Smooth muscle cell (in vitro differentiated cells): ENCODE measurements around the gene STXBP1. TPM values are rescaled to one million over a fixed set of nuclear protein-coding genes. Genes with fewer than 3 reads are reported as not detected.

Source experiments
- DNase-seq: peaks from one replicate; lab custom pipeline; 2025; ENCODE audit not compliant: unreplicated experiment; lab: John Stamatoyannopoulos, UW
- H2AFZ ChIP-seq: fragments of 200-600 bp; sonication (generic); 2 replicates; pipeline ENCODE4 v1.6.0; 2016; ENCODE audit warnings: antibody characterized with exemption, low read depth, mild to moderate bottlenecking
- H3F3A ChIP-seq: fragments of 200-600 bp; sonication (generic); 2 replicates; pipeline ENCODE4 v1.6.0; 2017; ENCODE audit warnings: antibody characterized with exemption, low read depth
- H3K27ac ChIP-seq: fragments of 200-600 bp; sonication (generic); 2 replicates; pipeline ENCODE4 v1.5.1; 2016; ENCODE audit warnings: low read depth, mild to moderate bottlenecking
- H3K27me3 ChIP-seq: fragments of 200-600 bp; sonication (generic); 2 replicates; pipeline ENCODE4 v1.6.1; 2016; ENCODE audit warnings: low read depth, mild to moderate bottlenecking
- H3K36me3 ChIP-seq: fragments of 200-600 bp; sonication (generic); 2 replicates; pipeline ENCODE4 v1.5.1; 2016; ENCODE audit warnings: low read depth
- H3K4me1 ChIP-seq: fragments of 200-600 bp; sonication (generic); 2 replicates; pipeline ENCODE4 v1.5.1; 2016; ENCODE audit warnings: low read depth
- H3K4me2 ChIP-seq: fragments of 200-600 bp; sonication (generic); 2 replicates; pipeline ENCODE4 v1.6.0; 2016; ENCODE audit warnings: mild to moderate bottlenecking
- H3K4me3 ChIP-seq: fragments of 200-600 bp; sonication (generic); 2 replicates; pipeline ENCODE4 v1.5.1; 2016; ENCODE audit warnings: mild to moderate bottlenecking
- H3K79me2 ChIP-seq: fragments of 200-600 bp; sonication (generic); 2 replicates; pipeline ENCODE4 v1.6.0; 2016; ENCODE audit warnings: low read depth, mild to moderate bottlenecking
- H3K9ac ChIP-seq: fragments of 200-600 bp; sonication (generic); 2 replicates; pipeline ENCODE4 v1.6.0; 2016; ENCODE audit warnings: low read depth
- H3K9me3 ChIP-seq: fragments of 200-600 bp; sonication (generic); replicated peaks from 2 replicates; pipeline ENCODE4 v1.5.1; 2016; ENCODE audit warnings: low read depth
- H4K20me1 ChIP-seq: fragments of 200-600 bp; sonication (generic); 2 replicates; pipeline ENCODE4 v1.6.0; 2016; ENCODE audit warnings: low read depth
- WGBS: methylation state at CpG from one replicate; pipeline ENCODE4 v1.1.7; 2016; ENCODE audit warnings: low lambda C conversion rate; 5-methylcytosine and 5-hydroxymethylcytosine counted together
- polyA plus RNA-seq: library from polyadenylated mRNA; unstranded; fragments of >200 nt; fragmentation: Nextera tagmentation; extraction: Ambion mirVana; gene quantifications from 2 replicates; pipeline ENCODE4 v1.2.1, GENCODE V29; 2016
- total RNA-seq: library from RNA; depleted of rRNA; stranded (reverse); fragments of >200 nt; gene quantifications from 2 replicates; pipeline ENCODE4 v1.2.3, GENCODE V29; 2014
- TF ChIP-seq, protein P1 (sequence below): fragments of 200-600 bp; sonication (generic); IDR thresholded peaks from 2 replicates; pipeline ENCODE4 v1.5.1; 2017; ENCODE audit warnings: borderline replicate concordance, mild to moderate bottlenecking, antibody characterized with exemption; ENCODE audit not compliant: insufficient read depth, poor library complexity, severe bottlenecking

Gene STXBP1
- total and polyA plus RNA-seq, 2 experiments from 2014 or later = 22.4 to 22.8 TPM

DNA sequence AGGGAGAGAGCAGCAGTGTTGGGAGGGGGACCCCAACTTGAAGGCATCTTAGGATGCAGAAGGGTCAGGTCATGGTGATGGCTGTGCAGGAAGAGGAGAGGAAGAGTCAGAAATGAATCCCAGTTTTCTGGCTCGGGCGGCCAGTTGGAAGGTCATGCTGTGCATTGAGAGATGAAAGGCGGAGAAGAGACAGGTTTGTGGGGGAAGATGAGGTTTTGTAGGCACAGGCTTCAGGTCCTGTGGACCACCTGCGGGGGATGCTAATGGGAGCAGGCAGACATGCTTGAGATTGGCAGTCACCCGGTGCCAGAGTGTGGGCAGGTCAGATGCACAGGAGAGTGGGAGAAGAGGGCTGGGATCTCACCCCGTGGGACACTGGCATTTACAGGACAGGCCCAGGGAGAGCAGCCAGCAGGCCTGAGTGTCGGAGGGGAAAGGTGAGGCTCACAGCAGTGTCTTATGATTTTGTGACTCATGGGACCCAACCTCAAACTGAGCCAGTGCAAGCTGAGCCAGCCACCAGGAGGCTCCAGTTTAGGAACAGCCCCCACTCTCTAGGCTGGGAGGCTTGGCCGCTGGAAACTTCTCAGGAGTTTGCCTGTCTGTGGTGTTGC lies 17.5 kb downstream of the STXBP1 start:
- H3K36me3 ChIP-seq = no peaks in the 10 kb centered on the region
- no peak overlapping the region for H3K9ac ChIP-seq
- no peaks in the 10 kb centered on the region for H3K79me2 ChIP-seq
- H3K27ac ChIP-seq = no peak overlapping the region
- H3K4me2 ChIP-seq = no peak overlapping the region
- no peak overlapping the region for H3K4me3 ChIP-seq
- no peaks in the 10 kb centered on the region for H3F3A ChIP-seq
- no peak overlapping the region for H2AFZ ChIP-seq
- DNase-seq = no peak
- WGBS = 94% methylated on average over 8 of the region's 8 CpGs
- peaks cover 54% of the 10 kb centered on the region for H4K20me1 ChIP-seq
- H3K27me3 ChIP-seq = no peaks in the 10 kb centered on the region
- H3K4me1 ChIP-seq = no peaks in the 10 kb centered on the region
- TF ChIP-seq, protein P1, sequence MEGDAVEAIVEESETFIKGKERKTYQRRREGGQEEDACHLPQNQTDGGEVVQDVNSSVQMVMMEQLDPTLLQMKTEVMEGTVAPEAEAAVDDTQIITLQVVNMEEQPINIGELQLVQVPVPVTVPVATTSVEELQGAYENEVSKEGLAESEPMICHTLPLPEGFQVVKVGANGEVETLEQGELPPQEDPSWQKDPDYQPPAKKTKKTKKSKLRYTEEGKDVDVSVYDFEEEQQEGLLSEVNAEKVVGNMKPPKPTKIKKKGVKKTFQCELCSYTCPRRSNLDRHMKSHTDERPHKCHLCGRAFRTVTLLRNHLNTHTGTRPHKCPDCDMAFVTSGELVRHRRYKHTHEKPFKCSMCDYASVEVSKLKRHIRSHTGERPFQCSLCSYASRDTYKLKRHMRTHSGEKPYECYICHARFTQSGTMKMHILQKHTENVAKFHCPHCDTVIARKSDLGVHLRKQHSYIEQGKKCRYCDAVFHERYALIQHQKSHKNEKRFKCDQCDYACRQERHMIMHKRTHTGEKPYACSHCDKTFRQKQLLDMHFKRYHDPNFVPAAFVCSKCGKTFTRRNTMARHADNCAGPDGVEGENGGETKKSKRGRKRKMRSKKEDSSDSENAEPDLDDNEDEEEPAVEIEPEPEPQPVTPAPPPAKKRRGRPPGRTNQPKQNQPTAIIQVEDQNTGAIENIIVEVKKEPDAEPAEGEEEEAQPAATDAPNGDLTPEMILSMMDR = no peak
- no peaks in the 10 kb centered on the region for H3K9me3 ChIP-seq

DNA sequence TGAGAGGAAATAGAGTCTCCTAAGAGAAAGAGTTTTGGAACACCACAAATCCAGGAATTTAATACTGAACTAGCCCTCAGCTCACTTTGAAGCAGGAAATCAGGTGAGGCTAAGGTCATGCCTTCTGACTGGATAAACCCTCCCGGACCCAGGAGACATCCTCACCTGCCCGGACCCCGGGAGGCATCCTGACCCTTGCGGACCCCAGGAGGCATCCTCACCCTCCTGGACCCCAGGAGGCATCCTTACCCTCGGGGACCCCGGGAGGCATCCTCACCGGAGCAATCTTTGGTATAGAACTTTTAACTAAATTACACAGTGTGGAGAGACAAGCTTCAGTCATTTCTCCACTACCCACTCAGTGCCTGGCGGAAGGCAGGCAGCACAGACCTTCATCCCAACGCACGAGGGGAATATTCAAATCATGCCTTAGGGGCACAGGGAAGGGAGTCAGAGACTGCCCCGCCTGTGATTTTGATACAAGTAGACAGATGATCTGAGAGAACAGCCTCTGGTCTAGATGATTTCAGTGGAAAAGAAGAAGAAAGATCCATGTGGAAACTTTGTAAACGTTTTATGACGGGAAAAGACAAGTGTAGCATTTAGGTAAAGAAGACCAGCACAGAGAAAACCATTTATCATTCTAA lies 21.3 kb downstream of the STXBP1 start:
- Histone ChIP-seq H4K20me1 (peaks cover 41% of the 10 kb centered on the region), H3K9me3 (no peaks in the 10 kb centered on the region), H3K27ac (no peak overlapping the region), H3K9ac (no peak overlapping the region), H3K4me1 (no peaks in the 10 kb centered on the region), H2AFZ (no peak overlapping the region), H3K4me3 (no peak overlapping the region), H3K36me3 (no peaks in the 10 kb centered on the region), H3F3A (no peaks in the 10 kb centered on the region), H3K27me3 (no peaks in the 10 kb centered on the region), H3K4me2 (no peak overlapping the region), H3K79me2 (no peaks in the 10 kb centered on the region)
- no peak for DNase-seq
- WGBS = 84% methylated on average over 13 of the region's 13 CpGs
- TF ChIP-seq, protein P1 = no peak

DNA sequence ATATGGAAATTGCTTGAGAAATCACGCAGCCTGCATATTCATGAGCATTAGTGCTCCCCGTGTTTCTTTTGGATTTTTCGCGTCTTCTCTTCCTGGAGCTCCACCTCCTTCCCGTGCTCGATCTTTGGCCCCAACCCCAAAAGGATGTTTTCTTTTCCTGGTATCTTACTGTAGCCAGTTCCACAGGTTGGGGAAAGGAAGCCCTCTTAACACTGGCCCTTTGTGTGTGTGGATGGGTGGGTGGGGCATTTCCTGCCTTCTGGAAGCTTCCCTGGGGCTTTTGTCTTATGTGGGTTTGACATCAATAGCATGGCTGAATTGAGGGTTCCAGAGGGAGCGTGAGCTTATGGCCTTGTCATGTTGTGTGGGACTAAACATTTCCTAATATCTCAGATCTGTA lies 21.9 kb downstream of the STXBP1 start:
- TF ChIP-seq, protein P1 = no peak
- 76% methylated on average over 7 of the region's 7 CpGs for WGBS
- no peaks in the 10 kb centered on the region for H3K27me3 ChIP-seq
- H3K4me1 ChIP-seq = no peaks in the 10 kb centered on the region
- H3K36me3 ChIP-seq = no peaks in the 10 kb centered on the region
- H3K4me2 ChIP-seq = no peak overlapping the region
- no peaks in the 10 kb centered on the region for H3K79me2 ChIP-seq
- no peak overlapping the region for H3K9ac ChIP-seq
- no peak overlapping the region for H3K4me3 ChIP-seq
- H4K20me1 ChIP-seq = peaks cover 39% of the 10 kb centered on the region
- no peak overlapping the region for H2AFZ ChIP-seq
- DNase-seq = no peak
- H3K27ac ChIP-seq = no peak overlapping the region
- H3F3A ChIP-seq = no peaks in the 10 kb centered on the region
- H3K9me3 ChIP-seq = no peaks in the 10 kb centered on the region

DNA sequence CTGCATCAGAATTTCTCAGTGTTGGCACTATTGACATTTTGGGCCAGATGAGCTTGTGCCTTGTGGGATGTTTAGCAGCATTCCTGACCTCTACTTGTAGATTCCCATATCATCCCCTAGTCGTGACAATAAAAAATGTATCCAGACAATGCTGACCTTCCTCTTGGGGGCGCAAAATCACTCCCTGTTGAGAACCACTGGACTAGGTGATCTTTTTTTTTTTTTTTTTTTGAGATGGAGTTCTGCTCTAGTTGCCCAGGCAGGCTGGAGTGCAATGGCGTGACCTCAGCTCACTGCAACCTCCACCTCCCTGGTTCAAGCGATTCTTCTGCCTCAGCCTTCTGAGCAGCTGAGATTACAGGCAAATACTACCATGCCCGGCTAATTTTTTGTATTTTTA lies 22.6 kb downstream of the STXBP1 start:
- Histone ChIP-seq H2AFZ (no peak overlapping the region), H3F3A (no peaks in the 10 kb centered on the region), H3K9me3 (no peaks in the 10 kb centered on the region), H3K4me2 (no peak overlapping the region), H3K27me3 (no peaks in the 10 kb centered on the region), H4K20me1 (peaks cover 39% of the 10 kb centered on the region), H3K79me2 (no peaks in the 10 kb centered on the region), H3K9ac (no peak overlapping the region), H3K4me3 (no peak overlapping the region), H3K27ac (no peak overlapping the region), H3K4me1 (no peaks in the 10 kb centered on the region), H3K36me3 (no peaks in the 10 kb centered on the region)
- TF ChIP-seq, protein P1 = no peak
- WGBS = 82% methylated on average over 5 of the region's 5 CpGs
- DNase-seq = no peak
